Ishikawa (cell line): ENCODE measurements around the gene BMI1.

Experiments used
- CEBPB ChIP-seq: IDR thresholded peaks from 2 replicates; pipeline ENCODE4 v1.6.1; 2012
- CREB1 ChIP-seq: IDR thresholded peaks from 2 replicates; pipeline ENCODE4 v1.6.1; 2012; ENCODE audit warnings: low read depth
- EGR1 ChIP-seq: IDR thresholded peaks from 2 replicates; pipeline ENCODE4 v1.6.1; 2012
- EP300 ChIP-seq: IDR thresholded peaks from 2 replicates; pipeline ENCODE4 v1.6.1; 2012; ENCODE audit warnings: borderline replicate concordance
- FOXM1 ChIP-seq: IDR thresholded peaks from 2 replicates; pipeline ENCODE4 v1.6.1; 2012; ENCODE audit warnings: low read depth, borderline replicate concordance
- MAX ChIP-seq: IDR thresholded peaks from 2 replicates; pipeline ENCODE4 v1.6.1; 2012
- NFIC ChIP-seq: IDR thresholded peaks from 2 replicates; pipeline ENCODE4 v1.6.1; 2012
- RAD21 ChIP-seq: IDR thresholded peaks from 2 replicates; pipeline ENCODE4 v1.6.1; 2012; ENCODE audit warnings: low read depth
- REST ChIP-seq: IDR thresholded peaks from 2 replicates; pipeline ENCODE4 v1.6.1; 2012; ENCODE audit warnings: low read depth, mild to moderate bottlenecking
- TAF1 ChIP-seq: IDR thresholded peaks from 2 replicates; pipeline ENCODE4 v1.6.1; 2012; ENCODE audit warnings: low read depth, mild to moderate bottlenecking
- TCF12 ChIP-seq: IDR thresholded peaks from 2 replicates; pipeline ENCODE4 v1.6.1; 2012; ENCODE audit warnings: low read depth
- TEAD4 ChIP-seq: IDR thresholded peaks from 2 replicates; pipeline ENCODE4 v1.6.1; 2012
- USF1 ChIP-seq: IDR thresholded peaks from 2 replicates; pipeline ENCODE4 v1.6.1; 2012
- YY1 ChIP-seq: IDR thresholded peaks from 2 replicates; pipeline ENCODE4 v1.6.1; 2012; ENCODE audit warnings: low read depth
- ZBTB7A ChIP-seq: IDR thresholded peaks from 2 replicates; pipeline ENCODE4 v1.6.1; 2012; ENCODE audit warnings: low read depth

BMI1 gene

GRCh38 chr10:22316286-22317075 is 4.4 kb upstream of the BMI1 start, which contains the start of gene COMMD3:
Gene COMMD3, plus strand, starts transcription at chr10:22316388. Its CDS starts 30 bp downstream, at chr10:22316418.
- TF ChIP-seq YY1 (peak; percentile 78), TCF12 (0 out of 2 replicates have a peak, but pooled peaks have one; percentile 33), EGR1 (no peak), USF1 (peak; percentile 95), TEAD4 (no peak), ZBTB7A (no peak), CEBPB (no peak), REST (no peak), FOXM1 (no peak), RAD21 (0 out of 2 replicates have a peak, but pooled peaks have one; percentile 0), MAX (peak; percentile 82), TAF1 (peak; percentile 86), EP300 (no peak), NFIC (no peak), CREB1 (no peak)

GRCh38 chr10:22317076-22317370 is 3.9 kb upstream of the BMI1 start:
- TF ChIP-seq CEBPB (no peak), TAF1 (no peak), CREB1 (no peak), NFIC (no peak), REST (no peak), EP300 (no peak), FOXM1 (no peak), RAD21 (no peak), YY1 (no peak), TEAD4 (no peak)

- TF ChIP-seq CEBPB (no peak), TCF12 (no peak), YY1 (no peak), EP300 (no peak), RAD21 (no peak), EGR1 (no peak), TEAD4 (no peak), USF1 (no peak), REST (no peak), ZBTB7A (no peak), MAX (no peak), TAF1 (no peak), CREB1 (no peak), NFIC (no peak)
Observed at GRCh38 chr10:22317771-22318565, 2.9 kb upstream of the BMI1 start.

GRCh38 chr10:22318772-22319171 is 2.1 kb upstream of the BMI1 start:
- TF ChIP-seq FOXM1: no peak
- TF ChIP-seq RAD21: no peak
- no peak for TF ChIP-seq NFIC
- no peak for TF ChIP-seq EGR1
- TF ChIP-seq ZBTB7A: no peak
- no peak for TF ChIP-seq TCF12
- no peak for TF ChIP-seq MAX
- no peak for TF ChIP-seq TEAD4
- no peak for TF ChIP-seq TAF1
- no peak for TF ChIP-seq EP300
